Common myeloid progenitor, CD34-positive (primary cell): ENCODE data around the gene SLC25A25.

Experiments used
- CTCF ChIA-PET: fragments of 350-600 bp; sonication (Branson Sonifier 250); formaldehyde crosslinking; loops from one replicate; lab custom pipeline; 2021; ENCODE audit warnings: antibody characterized with exemption; lab: Charles Lee
- POLR2A ChIA-PET: fragments of 350-600 bp; sonication (Branson Sonifier 250); formaldehyde crosslinking; loops from one replicate; lab custom pipeline; 2021; ENCODE audit warnings: antibody characterized with exemption; lab: Charles Lee
- DNase-seq, 3 donors: peaks; one replicate each; pipeline versions ENCODE4 v3.0.0 to v3.0.0-alpha.2; 2013
- H3K27ac ChIP-seq, 2 experiments: 1 replicate in 1 of 2; 2 replicates in 1 of 2; pipeline ENCODE4 v1.7.0; 2013; ENCODE audit warnings: inconsistent platforms in 2 of 2, low read length in 2 of 2, mild to moderate bottlenecking in 2 of 2, low read depth in 1 of 2, moderate library complexity in 1 of 2; ENCODE audit not compliant: severe bottlenecking in 2 of 2, insufficient read depth in 1 of 2, poor library complexity in 1 of 2
- H3K27me3 ChIP-seq, 5 experiments: replicated peaks in 2 of 5; 1 replicate in 3 of 5; 2 replicates in 2 of 5; pipeline versions ENCODE4 v1.6.1 to v1.7.0; 2013; ENCODE audit warnings: low read length in 4 of 5, mild to moderate bottlenecking in 2 of 5, moderate library complexity in 2 of 5, inconsistent platforms in 1 of 5; ENCODE audit not compliant: insufficient read depth in 5 of 5, control insufficient read depth in 4 of 5
- H3K36me3 ChIP-seq, 4 experiments: 1 replicate in 2 of 4; 2 replicates in 2 of 4; pipeline versions ENCODE4 v1.6.1 to v1.7.0; 2013; ENCODE audit warnings: low read length in 3 of 4, control low read depth in 1 of 4, mild to moderate bottlenecking in 1 of 4; ENCODE audit not compliant: control insufficient read depth in 4 of 4, insufficient read depth in 4 of 4
- H3K4me1 ChIP-seq, 4 experiments: 1 replicate in 3 of 4; 2 replicates in 1 of 4; pipeline versions ENCODE4 v1.6.1 to v1.7.1; 2013; ENCODE audit warnings: low read length in 3 of 4, mild to moderate bottlenecking in 3 of 4, control low read depth in 1 of 4, inconsistent platforms in 1 of 4, moderate library complexity in 1 of 4; ENCODE audit not compliant: control insufficient read depth in 4 of 4, insufficient read depth in 4 of 4; ENCODE audit errors: control extremely low read depth in 1 of 4
- H3K4me3 ChIP-seq, 7 experiments: 1 replicate in 4 of 7; 2 replicates in 3 of 7; pipeline versions ENCODE4 v1.5.1 to v1.7.0; 2013; ENCODE audit warnings: mild to moderate bottlenecking in 7 of 7, low read length in 6 of 7, moderate library complexity in 6 of 7, inconsistent platforms in 2 of 7, low read depth in 2 of 7, control low read depth in 1 of 7; ENCODE audit not compliant: insufficient read depth in 4 of 7, control insufficient read depth in 1 of 7; ENCODE audit errors: extremely low read depth in 1 of 7
- H3K9me3 ChIP-seq, 5 experiments: 1 replicate in 4 of 5; 2 replicates in 1 of 5; pipeline versions ENCODE4 v1.6.1 to v1.7.1; 2013; ENCODE audit warnings: low read length in 4 of 5, mild to moderate bottlenecking in 2 of 5, inconsistent platforms in 1 of 5, low read depth in 1 of 5, moderate library complexity in 1 of 5; ENCODE audit not compliant: control insufficient read depth in 4 of 5, insufficient read depth in 2 of 5; ENCODE audit errors: control extremely low read depth in 1 of 5
- WGBS: methylation state at CpG from one replicate; pipeline ENCODE4 v1.1.5; 2013; ENCODE audit not compliant: insufficient coverage; 5-methylcytosine and 5-hydroxymethylcytosine counted together

Gene SLC25A25

GRCh38 chr9:128123451-128124080 lies 55.5 kb downstream of the SLC25A25 start:
- peaks cover 2 to 51% (median 27%) of the 10 kb centered on the region in 4 experiments for H3K36me3 ChIP-seq
- no peaks in the 10 kb centered on the region for H3K9me3 ChIP-seq
- WGBS: 97% methylated on average over 15 of the region's 21 CpGs
- H3K27me3 ChIP-seq: no peaks in the 10 kb centered on the region
- POLR2A ChIA-PET: no interaction called here
- CTCF ChIA-PET: interaction anchor here (1.4 to 3.8 kb wide), 3 partner anchors 7 to 45 kb away, joined by 6 to 18 read pairs (median 7); no protein-coding TSS in a partner anchor
- H3K4me3 ChIP-seq: no peak overlapping the region
- no peak overlapping the region for H3K27ac ChIP-seq
- H3K4me1 ChIP-seq: peaks cover 0 to 25% (median 22%) of the 10 kb centered on the region in 4 experiments
- no peak for DNase-seq

DNA sequence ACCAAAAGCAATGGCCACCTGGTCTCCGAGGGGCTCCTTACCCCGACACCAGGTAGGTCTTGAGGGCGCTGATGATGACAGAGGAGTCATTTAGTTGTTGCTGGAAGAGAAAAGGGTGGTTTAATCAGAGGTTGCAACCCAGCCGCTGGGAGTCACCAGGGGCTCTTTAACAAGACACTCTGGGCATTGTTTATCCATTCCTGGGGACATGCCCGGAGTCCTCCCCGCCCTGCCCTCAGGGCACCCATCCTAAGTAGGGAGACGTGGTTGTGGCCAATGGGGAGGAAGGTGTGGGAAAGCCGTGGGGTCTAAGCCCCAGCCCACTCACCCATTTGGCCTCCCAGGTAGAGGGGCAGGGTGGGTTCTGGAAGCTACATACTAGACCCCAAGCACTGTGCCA lies 56.4 kb downstream of the SLC25A25 start:
- Histone ChIP-seq H3K27ac (no peak overlapping the region), H3K36me3 (peaks cover 2 to 51% (median 27%) of the 10 kb centered on the region in 4 experiments), H3K9me3 (no peaks in the 10 kb centered on the region), H3K4me3 (no peak overlapping the region), H3K27me3 (no peaks in the 10 kb centered on the region), H3K4me1 (peaks cover 0 to 31% (median 27%) of the 10 kb centered on the region in 4 experiments)
- DNase-seq: no peak
- POLR2A ChIA-PET: no interaction called here
- CTCF ChIA-PET: interaction anchor here (0.9 to 3.8 kb wide), 12 partner anchors 8 to 328 kb away, joined by 3 to 18 read pairs (median 5); no protein-coding TSS in a partner anchor
- 100% methylated on average over 8 of the region's 8 CpGs for WGBS

GRCh38 chr9:128124873-128125579 lies 57.0 kb downstream of the SLC25A25 start:
- WGBS: 66% methylated on average over 12 of the region's 16 CpGs
- Histone ChIP-seq H3K9me3 (no peaks in the 10 kb centered on the region), H3K4me1 (peaks cover 0 to 31% (median 27%) of the 10 kb centered on the region in 4 experiments), H3K27me3 (no peaks in the 10 kb centered on the region), H3K27ac (no peak overlapping the region), H3K4me3 (peak overlapping the region in 1 of 7 experiments; percentile 7), H3K36me3 (peaks cover 2 to 50% (median 27%) of the 10 kb centered on the region in 4 experiments)
- ChIA-PET CTCF (interaction anchor here (0.9 to 3.8 kb wide), 13 partner anchors 8 to 328 kb away, joined by 3 to 18 read pairs (median 5); partner anchors contain the start of gene BBLN), POLR2A (interaction anchor here (0.5 kb wide), 1 partner anchor 241 kb away, joined by 3 read pairs; no protein-coding TSS in a partner anchor)
- DNase-seq: peak; percentile 55 to 66 (median 57)

DNA sequence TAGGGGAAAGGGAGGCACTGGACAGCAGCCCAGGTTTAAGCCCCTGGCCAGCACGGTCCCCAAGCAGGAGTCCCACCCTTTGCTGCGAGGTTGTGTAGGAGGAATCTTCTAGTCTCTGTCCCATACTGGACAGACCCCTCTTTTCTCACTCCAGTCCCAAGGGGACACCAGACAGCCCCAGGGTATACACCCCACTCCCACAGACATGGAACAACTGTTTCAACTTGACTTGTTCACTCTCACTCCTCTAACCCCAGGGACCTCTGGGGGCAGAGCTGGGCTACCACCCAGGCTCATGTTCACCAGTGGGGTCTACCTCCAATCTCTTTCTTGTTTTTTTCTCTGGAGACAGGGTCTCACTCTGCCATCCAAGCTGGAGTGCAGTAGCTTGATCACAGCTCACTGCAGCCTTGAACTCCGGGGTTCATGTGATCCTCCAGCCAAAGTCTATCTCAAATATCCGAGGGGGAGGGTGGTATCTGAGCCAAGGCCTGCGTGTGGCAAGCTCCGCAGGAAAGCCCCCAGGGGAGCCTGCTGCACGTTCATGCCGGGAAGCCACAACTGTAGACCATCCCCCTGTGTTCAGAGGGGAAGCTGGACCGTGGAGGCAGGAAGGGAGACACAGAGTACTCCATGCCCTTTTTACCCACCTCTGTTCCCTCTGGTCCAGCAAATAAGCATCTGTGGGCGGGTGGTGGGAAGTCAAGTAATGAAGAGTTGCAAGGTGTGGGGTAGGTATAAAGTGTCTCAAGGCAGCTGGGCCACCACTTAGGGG lies 57.7 kb downstream of the SLC25A25 start:
- Histone ChIP-seq H3K4me3 (peak overlapping the region in 2 of 7 experiments; percentile 25 to 45), H3K27me3 (no peaks in the 10 kb centered on the region), H3K36me3 (peaks cover 2 to 42% (median 23%) of the 10 kb centered on the region in 4 experiments), H3K9me3 (no peaks in the 10 kb centered on the region), H3K27ac (no peak overlapping the region), H3K4me1 (peaks cover 0 to 31% (median 27%) of the 10 kb centered on the region in 4 experiments)
- WGBS: 79% methylated on average over 6 of the region's 10 CpGs
- no peak for DNase-seq
- POLR2A ChIA-PET: interaction anchor here (0.5 kb wide), 1 partner anchor 241 kb away, joined by 3 read pairs; no protein-coding TSS in a partner anchor
- CTCF ChIA-PET: interaction anchor here (0.8 to 3.8 kb wide), 10 partner anchors 9 to 182 kb away, joined by 3 to 18 read pairs (median 5); partner anchors contain the start of gene BBLN

GRCh38 chr9:128127568-128127989 lies 59.5 kb downstream of the SLC25A25 start, which contains the start of gene PTGES2:
Gene PTGES2 (minus strand): TSS chr9:128127729. CDS start chr9:128127717, 12 bp downstream.
- peak; percentile 85 to 93 (median 93) for DNase-seq
- peaks cover 0 to 27% (median 10%) of the 10 kb centered on the region in 4 experiments for H3K36me3 ChIP-seq
- H3K27me3 ChIP-seq: no peaks in the 10 kb centered on the region
- CTCF ChIA-PET: interaction anchor here (3.8 kb wide), 1 partner anchor 11 kb away, joined by 18 read pairs; no protein-coding TSS in a partner anchor
- H3K27ac ChIP-seq: peak within 1 kb of the TSS; percentile 84 to 92
- peak within 1 kb of the TSS; percentile 83 to 96 (median 86) for H3K4me3 ChIP-seq
- peaks cover 0 to 31% (median 27%) of the 10 kb centered on the region in 4 experiments for H3K4me1 ChIP-seq
- WGBS: 0% methylated on average over 54 of the region's 56 CpGs
- H3K9me3 ChIP-seq: no peaks in the 10 kb centered on the region
- POLR2A ChIA-PET: interaction anchor here (2.0 kb wide), 1 partner anchor 10 kb away, joined by 6 read pairs; no protein-coding TSS in a partner anchor
